Smooth muscle cell (in vitro differentiated cells): ENCODE data around the gene RGL4. TPM values are rescaled to one million over a fixed set of nuclear protein-coding genes. Genes with fewer than 3 reads are reported as not detected.

Experiments
- DNase-seq: peaks from one replicate; lab custom pipeline; 2025; ENCODE audit not compliant: unreplicated experiment; lab: John Stamatoyannopoulos, UW
- H2AFZ ChIP-seq: fragments of 200-600 bp; sonication (generic); 2 replicates; pipeline ENCODE4 v1.6.0; 2016; ENCODE audit warnings: antibody characterized with exemption, low read depth, mild to moderate bottlenecking
- H3F3A ChIP-seq: fragments of 200-600 bp; sonication (generic); 2 replicates; pipeline ENCODE4 v1.6.0; 2017; ENCODE audit warnings: antibody characterized with exemption, low read depth
- H3K27ac ChIP-seq: fragments of 200-600 bp; sonication (generic); 2 replicates; pipeline ENCODE4 v1.5.1; 2016; ENCODE audit warnings: low read depth, mild to moderate bottlenecking
- H3K27me3 ChIP-seq: fragments of 200-600 bp; sonication (generic); 2 replicates; pipeline ENCODE4 v1.6.1; 2016; ENCODE audit warnings: low read depth, mild to moderate bottlenecking
- H3K36me3 ChIP-seq: fragments of 200-600 bp; sonication (generic); 2 replicates; pipeline ENCODE4 v1.5.1; 2016; ENCODE audit warnings: low read depth
- H3K4me1 ChIP-seq: fragments of 200-600 bp; sonication (generic); 2 replicates; pipeline ENCODE4 v1.5.1; 2016; ENCODE audit warnings: low read depth
- H3K4me2 ChIP-seq: fragments of 200-600 bp; sonication (generic); 2 replicates; pipeline ENCODE4 v1.6.0; 2016; ENCODE audit warnings: mild to moderate bottlenecking
- H3K4me3 ChIP-seq: fragments of 200-600 bp; sonication (generic); 2 replicates; pipeline ENCODE4 v1.5.1; 2016; ENCODE audit warnings: mild to moderate bottlenecking
- H3K79me2 ChIP-seq: fragments of 200-600 bp; sonication (generic); 2 replicates; pipeline ENCODE4 v1.6.0; 2016; ENCODE audit warnings: low read depth, mild to moderate bottlenecking
- H3K9ac ChIP-seq: fragments of 200-600 bp; sonication (generic); 2 replicates; pipeline ENCODE4 v1.6.0; 2016; ENCODE audit warnings: low read depth
- H3K9me3 ChIP-seq: fragments of 200-600 bp; sonication (generic); replicated peaks from 2 replicates; pipeline ENCODE4 v1.5.1; 2016; ENCODE audit warnings: low read depth
- H4K20me1 ChIP-seq: fragments of 200-600 bp; sonication (generic); 2 replicates; pipeline ENCODE4 v1.6.0; 2016; ENCODE audit warnings: low read depth
- CTCF ChIP-seq: fragments of 200-600 bp; sonication (generic); IDR thresholded peaks from 2 replicates; pipeline ENCODE4 v1.5.1; 2017; ENCODE audit warnings: borderline replicate concordance, mild to moderate bottlenecking, antibody characterized with exemption; ENCODE audit not compliant: insufficient read depth, poor library complexity, severe bottlenecking
- WGBS: methylation state at CpG from one replicate; pipeline ENCODE4 v1.1.7; 2016; ENCODE audit warnings: low lambda C conversion rate; 5-methylcytosine and 5-hydroxymethylcytosine counted together
- polyA plus RNA-seq: library from polyadenylated mRNA; unstranded; fragments of >200 nt; fragmentation: Nextera tagmentation; extraction: Ambion mirVana; gene quantifications from 2 replicates; pipeline ENCODE4 v1.2.1, GENCODE V29; 2016
- total RNA-seq: library from RNA; depleted of rRNA; stranded (reverse); fragments of >200 nt; gene quantifications from 2 replicates; pipeline ENCODE4 v1.2.3, GENCODE V29; 2014

The RGL4 gene
- total and polyA plus RNA-seq, 2 experiments from 2014 or later: 0.23 TPM; not detected in 1

DNA sequence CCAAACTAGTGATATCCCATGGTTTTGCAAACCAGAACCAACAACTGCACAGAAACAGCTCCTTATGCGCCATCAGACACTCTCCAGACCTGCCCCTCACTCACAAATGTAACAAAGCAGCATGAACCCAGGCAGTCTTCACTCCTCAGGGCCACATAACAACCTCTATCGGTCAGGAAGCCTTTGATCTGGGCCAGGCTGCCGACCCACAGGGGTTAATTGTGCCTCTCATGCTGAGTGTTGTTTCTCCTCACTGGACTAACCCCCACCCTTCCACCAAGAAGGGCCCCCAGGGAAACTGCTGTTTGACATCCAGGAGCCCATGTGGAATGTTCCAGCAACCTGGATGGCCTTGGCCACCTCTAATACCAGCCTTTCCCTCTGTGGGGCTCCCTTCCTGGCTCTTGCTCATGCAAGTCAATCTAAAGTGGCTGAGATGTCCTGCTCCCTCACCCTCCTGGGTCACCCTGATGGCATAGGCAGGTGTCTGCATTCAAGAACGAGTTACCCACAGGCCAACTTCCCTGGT lies 7.9 kb upstream of the RGL4 start:
- Histone ChIP-seq H3K27me3 (no peaks in the 10 kb centered on the region), H3K9ac (no peak overlapping the region), H3K9me3 (no peaks in the 10 kb centered on the region), H3K79me2 (no peaks in the 10 kb centered on the region), H4K20me1 (no peaks in the 10 kb centered on the region), H3K4me1 (no peaks in the 10 kb centered on the region), H3F3A (no peaks in the 10 kb centered on the region), H2AFZ (no peak overlapping the region), H3K4me3 (no peak overlapping the region), H3K4me2 (no peak overlapping the region), H3K27ac (no peak overlapping the region), H3K36me3 (no peaks in the 10 kb centered on the region)
- no peak for DNase-seq
- WGBS: 93% methylated on average over 4 of the region's 4 CpGs
- TF ChIP-seq CTCF: no peak

DNA sequence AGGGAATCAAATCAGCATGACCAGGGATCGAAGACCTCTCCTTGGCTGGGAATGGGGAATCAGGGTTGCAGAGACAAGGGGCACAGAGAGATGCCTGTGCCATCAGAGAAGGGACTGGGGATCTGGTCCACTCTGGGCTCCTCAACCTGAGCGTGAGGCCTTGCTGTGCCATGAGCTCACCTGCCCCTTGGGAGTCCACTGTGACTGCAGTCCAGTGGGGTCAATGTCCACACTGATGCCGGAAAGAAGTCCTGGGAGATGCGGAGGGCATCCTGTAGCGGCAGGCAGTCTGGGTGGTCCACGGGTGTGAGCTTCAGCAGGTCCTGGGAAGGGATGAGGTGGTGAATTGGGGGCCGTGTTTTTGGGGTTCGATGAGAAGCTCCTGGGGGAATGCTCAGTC lies 7.3 kb upstream of the RGL4 start:
- no peak for DNase-seq

GRCh38 chr22:23684026-23684425 lies 6.8 kb upstream of the RGL4 start:
- no peak overlapping the region for H3K4me3 ChIP-seq
- H3K9me3 ChIP-seq: no peaks in the 10 kb centered on the region
- H3K79me2 ChIP-seq: no peaks in the 10 kb centered on the region
- TF ChIP-seq CTCF: no peak
- no peaks in the 10 kb centered on the region for H3F3A ChIP-seq
- DNase-seq: no peak
- 81% methylated on average over 6 of the region's 6 CpGs for WGBS
- H3K36me3 ChIP-seq: no peaks in the 10 kb centered on the region
- no peaks in the 10 kb centered on the region for H4K20me1 ChIP-seq
- no peaks in the 10 kb centered on the region for H3K4me1 ChIP-seq
- H3K4me2 ChIP-seq: no peak overlapping the region
- no peak overlapping the region for H3K9ac ChIP-seq
- H3K27ac ChIP-seq: no peak overlapping the region
- H2AFZ ChIP-seq: no peak overlapping the region
- no peaks in the 10 kb centered on the region for H3K27me3 ChIP-seq

More for the DNA sequence above, 7.3 kb upstream of the RGL4 start:
- H2AFZ ChIP-seq: no peak overlapping the region
- no peak for TF ChIP-seq CTCF
- H3K4me3 ChIP-seq: no peak overlapping the region
- no peaks in the 10 kb centered on the region for H4K20me1 ChIP-seq
- no peaks in the 10 kb centered on the region for H3K4me1 ChIP-seq
- H3K36me3 ChIP-seq: no peaks in the 10 kb centered on the region
- WGBS: 97% methylated on average over 8 of the region's 8 CpGs
- no peak overlapping the region for H3K27ac ChIP-seq
- no peaks in the 10 kb centered on the region for H3F3A ChIP-seq
- H3K79me2 ChIP-seq: no peaks in the 10 kb centered on the region
- H3K9me3 ChIP-seq: no peaks in the 10 kb centered on the region
- no peaks in the 10 kb centered on the region for H3K27me3 ChIP-seq
- no peak overlapping the region for H3K4me2 ChIP-seq
- no peak overlapping the region for H3K9ac ChIP-seq

DNA sequence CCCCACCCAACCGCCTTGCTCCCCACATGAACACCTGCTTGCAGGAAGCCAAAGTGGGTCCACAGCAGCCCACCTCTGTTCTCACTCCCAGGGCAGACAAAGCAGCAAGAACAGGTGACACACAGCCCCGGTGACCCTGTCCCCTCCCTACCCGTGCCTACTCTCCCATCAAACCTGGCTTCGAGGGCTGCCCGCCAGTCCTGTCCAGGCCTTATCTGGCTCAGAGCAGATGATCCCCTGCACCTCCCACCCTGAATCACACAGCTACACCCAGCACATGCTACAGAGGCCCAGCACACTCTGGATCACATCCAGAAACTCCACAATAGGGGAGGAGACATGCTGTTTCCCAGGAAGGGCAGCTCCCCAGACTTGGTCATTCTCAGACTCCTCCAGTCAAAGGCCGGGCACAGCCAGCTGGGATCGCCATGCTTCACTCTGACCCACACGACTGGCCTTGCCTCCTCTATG lies 6.2 kb upstream of the RGL4 start:
- Histone ChIP-seq H4K20me1 (no peaks in the 10 kb centered on the region), H3K4me2 (no peak overlapping the region)

More for the DNA sequence above, 6.2 kb upstream of the RGL4 start:
- H3K4me1 ChIP-seq: no peaks in the 10 kb centered on the region
- no peaks in the 10 kb centered on the region for H3K79me2 ChIP-seq
- no peak overlapping the region for H3K27ac ChIP-seq
- TF ChIP-seq CTCF: no peak
- no peak overlapping the region for H3K9ac ChIP-seq
- DNase-seq: no peak
- H3K27me3 ChIP-seq: no peaks in the 10 kb centered on the region
- H3K4me3 ChIP-seq: no peak overlapping the region
- 94% methylated on average over 8 of the region's 8 CpGs for WGBS
- H2AFZ ChIP-seq: no peak overlapping the region
- H3K9me3 ChIP-seq: no peaks in the 10 kb centered on the region
- H3K36me3 ChIP-seq: no peaks in the 10 kb centered on the region
- H3F3A ChIP-seq: no peaks in the 10 kb centered on the region
